HepG2 (cell line): ENCODE measurements around the gene SH3GL1. TPM values are rescaled to one million over a fixed set of nuclear protein-coding genes. Genes with fewer than 3 reads are reported as not detected.
A peak's percentile ranks its signal among the peaks of the same experiment; 100 is the strongest.

Experiments used
- DR1 ChIP-seq: sonication (generic); formaldehyde crosslinking; IDR thresholded peaks from 2 replicates; pipeline ENCODE4 v1.8.0; 2021; ENCODE audit warnings: mild to moderate bottlenecking, missing genetic modification reagents, inconsistent platforms
- ERF ChIP-seq: IDR thresholded peaks from 2 replicates; pipeline ENCODE4 v1.6.1; 2018; ENCODE audit warnings: missing biosample characterization, missing genetic modification reagents
- GFI1 ChIP-seq: sonication (generic); formaldehyde crosslinking; IDR thresholded peaks from 2 replicates; pipeline ENCODE4 v1.5.0; 2020; ENCODE audit warnings: missing genetic modification reagents, mild to moderate bottlenecking, borderline replicate concordance
- MAFG ChIP-seq: sonication (generic); formaldehyde crosslinking; IDR thresholded peaks from 2 replicates; pipeline ENCODE4 v1.5.1; 2020; ENCODE audit warnings: mild to moderate bottlenecking, missing genetic modification reagents
- MED13 ChIP-seq: sonication (generic); formaldehyde crosslinking; IDR thresholded peaks from 2 replicates; pipeline ENCODE4 v1.5.0; 2020; ENCODE audit warnings: missing genetic modification reagents
- MTF1 ChIP-seq: sonication (generic); formaldehyde crosslinking; IDR thresholded peaks from 2 replicates; pipeline ENCODE4 v1.5.0; 2020; ENCODE audit warnings: missing genetic modification reagents
- NR2F1 ChIP-seq, 2 experiments: fragments of 450-650 bp in 1 of 2; formaldehyde crosslinking in 1 of 2; IDR thresholded peaks; 2 replicates each; pipeline versions ENCODE4 v1.5.0 to v1.6.1; 2016 to 2020; ENCODE audit warnings: mild to moderate bottlenecking in 1 of 2, missing compliant biosample characterization in 1 of 2, missing genetic modification reagents in 1 of 2, moderate library complexity in 1 of 2
- NR3C1 ChIP-seq: sonication (generic); formaldehyde crosslinking; IDR thresholded peaks from 2 replicates; pipeline ENCODE4 v1.4.0; 2020; ENCODE audit warnings: missing genetic modification reagents
- PCBP1 ChIP-seq: fragments of 200-400 bp; formaldehyde crosslinking; IDR thresholded peaks from 2 replicates; pipeline ENCODE4 v1.6.1; 2017; ENCODE audit warnings: mild to moderate bottlenecking, low read depth, low read length, borderline replicate concordance
- POLR2G ChIP-seq: fragments of 200-400 bp; formaldehyde crosslinking; IDR thresholded peaks from 2 replicates; pipeline ENCODE4 v1.6.1; 2018; ENCODE audit warnings: mild to moderate bottlenecking, low read depth, low read length, moderate library complexity
- SIX1 ChIP-seq: sonication (generic); formaldehyde crosslinking; IDR thresholded peaks from 2 replicates; pipeline ENCODE4 v1.4.0; 2020; ENCODE audit warnings: missing genetic modification reagents, borderline replicate concordance
- SNAPC2 ChIP-seq: sonication (generic); formaldehyde crosslinking; IDR thresholded peaks from 2 replicates; pipeline ENCODE4 v1.8.1; 2022; ENCODE audit warnings: mild to moderate bottlenecking, missing genetic modification reagents
- YEATS4 ChIP-seq: sonication (generic); formaldehyde crosslinking; IDR thresholded peaks from 2 replicates; pipeline ENCODE4 v1.4.0; 2020; ENCODE audit warnings: missing genetic modification reagents, borderline replicate concordance
- ZC3H13 ChIP-seq: sonication (generic); formaldehyde crosslinking; IDR thresholded peaks from 2 replicates; pipeline ENCODE4 v1.8.1; 2023; ENCODE audit warnings: mild to moderate bottlenecking, missing genetic modification reagents, moderate library complexity
- ZFP90 ChIP-seq: sonication (generic); formaldehyde crosslinking; IDR thresholded peaks from 2 replicates; pipeline ENCODE4 v1.8.0; 2022; ENCODE audit warnings: missing genetic modification reagents, mild to moderate bottlenecking, inconsistent platforms, borderline replicate concordance
- ZNF614 ChIP-seq: IDR thresholded peaks from 2 replicates; pipeline ENCODE4 v1.6.1; 2018; ENCODE audit warnings: missing biosample characterization, missing genetic modification reagents, inconsistent platforms, borderline replicate concordance
- ZNF619 ChIP-seq: sonication (generic); formaldehyde crosslinking; IDR thresholded peaks from 2 replicates; pipeline ENCODE4 v1.4.0; 2020; ENCODE audit warnings: mild to moderate bottlenecking, missing genetic modification reagents
- ZNF839 ChIP-seq: sonication (generic); formaldehyde crosslinking; IDR thresholded peaks from 2 replicates; pipeline ENCODE4 v1.4.0; 2020; ENCODE audit warnings: missing genetic modification reagents, mild to moderate bottlenecking, borderline replicate concordance
- ZSCAN9 ChIP-seq: IDR thresholded peaks from 2 replicates; pipeline ENCODE4 v1.6.1; 2016; ENCODE audit warnings: borderline replicate concordance
- polyA plus RNA-seq, 8 experiments: library from polyadenylated mRNA; depleted of rRNA in 3 of 8; stranded (reverse) in 7 of 8; unstranded in 1 of 8; fragments of >200 nt; fragmentation: Illumina TruSeq in 4 of 8; extraction: Trizol in 4 of 8; gene quantifications; 2 replicates each; pipeline versions ENCODE4 v1.2.1 to v1.2.3, GENCODE V29; 2011 to 2016; ENCODE audit warnings: low read depth in 4 of 8, missing spikeins in 1 of 8, mixed read lengths in 1 of 8; ENCODE audit not compliant: insufficient read depth in 1 of 8
- total RNA-seq, 5 experiments: library from RNA; depleted of rRNA; stranded (reverse); fragments of >200 nt; fragmentation: Illumina TruSeq; extraction: Trizol; gene quantifications; 2 replicates each; pipeline ENCODE4 v1.2.3, GENCODE V29; 2016; ENCODE audit warnings: low read depth in 1 of 5
- TF ChIP-seq, protein P1 (sequence below): sonication (generic); formaldehyde crosslinking; IDR thresholded peaks from 2 replicates; pipeline ENCODE4 v1.4.0; 2020; ENCODE audit warnings: missing genetic modification reagents
- TF ChIP-seq, protein P2 (sequence below): IDR thresholded peaks from 2 replicates; pipeline ENCODE4 v1.6.1; 2016; ENCODE audit warnings: low read depth
- TF ChIP-seq, protein P3 (sequence below): sonication (generic); formaldehyde crosslinking; IDR thresholded peaks from 2 replicates; pipeline ENCODE4 v1.9.0; 2022; ENCODE audit warnings: low read depth, missing genetic modification reagents
- TF ChIP-seq, protein P4 (sequence below): sonication (generic); formaldehyde crosslinking; IDR thresholded peaks from 2 replicates; pipeline ENCODE4 v1.4.0; 2020; ENCODE audit warnings: mild to moderate bottlenecking, missing genetic modification reagents

Gene SH3GL1
- total and polyA plus RNA-seq, 2 of the 13 experiments (the other 11 are each of a cell fraction or from before 2014, with no cell fraction given) = 33.0 to 45.1 TPM

DNA sequence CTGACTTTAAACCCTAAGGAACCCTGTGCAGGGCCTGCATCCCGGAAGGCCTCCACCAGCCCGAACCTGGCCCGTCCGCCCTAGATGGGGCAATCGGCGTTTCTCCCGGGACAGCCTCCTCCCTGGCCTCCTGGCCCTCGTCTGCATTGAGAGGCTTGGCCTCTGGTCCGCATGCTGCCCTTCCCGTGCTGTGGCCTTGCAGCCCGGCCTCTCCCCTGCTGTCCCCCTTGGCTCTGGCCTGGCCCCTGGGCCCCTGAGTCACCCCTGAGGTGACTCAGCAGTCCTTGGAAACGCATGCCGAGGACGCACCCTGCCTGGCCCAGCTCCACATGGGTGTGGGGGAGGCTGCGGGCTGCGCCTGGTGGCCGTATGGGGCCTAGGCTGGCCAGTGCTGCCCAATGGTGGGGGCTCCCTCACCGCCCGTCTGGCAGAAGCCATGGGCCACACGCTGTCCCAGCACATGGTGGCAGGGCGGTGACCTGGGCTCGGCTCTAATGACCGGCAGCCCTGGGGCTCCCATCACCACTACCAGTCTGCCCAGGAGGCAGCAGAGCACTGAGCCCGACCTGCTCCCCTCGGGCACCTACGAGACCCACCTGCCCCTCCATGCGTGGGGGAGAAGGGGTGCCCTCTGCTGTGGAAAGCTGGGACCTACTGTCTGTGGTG is 25.7 kb downstream of the SH3GL1 start (continued):
- TF ChIP-seq MED13 (0 out of 2 replicates have a peak, but pooled peaks have one; percentile 54), MAFG (CRISPR knock-in tag) (peak; percentile 99), YEATS4 (CRISPR knock-in tag) (peak; percentile 53; the same call in 1 of the 2 replicates), POLR2G (no peak), ZC3H13 (CRISPR knock-in tag) (no peak), ZNF619 (CRISPR knock-in tag) (0 out of 2 replicates have a peak, but pooled peaks have one; percentile 48), NR3C1 (CRISPR knock-in tag) (no peak), NR2F1 (CRISPR knock-in tag; IDR thresholded peaks at IDR 0.05) (peak; percentile 59 to 77; a peak in 3 of 4 replicates), ZSCAN9 (CRISPR knock-in tag) (peak; percentile 49; the same call in 1 of the 2 replicates), DR1 (CRISPR knock-in tag) (peak; percentile 64; the same call in 1 of the 2 replicates), PCBP1 (no peak), ZNF839 (no peak), SNAPC2 (no peak), MTF1 (CRISPR knock-in tag) (no peak), SIX1 (CRISPR knock-in tag) (no peak), ZFP90 (no peak), GFI1 (no peak), ERF (CRISPR knock-in tag) (peak; percentile 95), ZNF614 (CRISPR knock-in tag) (no peak; the same call in 1 of the 2 replicates)
- TF ChIP-seq, protein P1, sequence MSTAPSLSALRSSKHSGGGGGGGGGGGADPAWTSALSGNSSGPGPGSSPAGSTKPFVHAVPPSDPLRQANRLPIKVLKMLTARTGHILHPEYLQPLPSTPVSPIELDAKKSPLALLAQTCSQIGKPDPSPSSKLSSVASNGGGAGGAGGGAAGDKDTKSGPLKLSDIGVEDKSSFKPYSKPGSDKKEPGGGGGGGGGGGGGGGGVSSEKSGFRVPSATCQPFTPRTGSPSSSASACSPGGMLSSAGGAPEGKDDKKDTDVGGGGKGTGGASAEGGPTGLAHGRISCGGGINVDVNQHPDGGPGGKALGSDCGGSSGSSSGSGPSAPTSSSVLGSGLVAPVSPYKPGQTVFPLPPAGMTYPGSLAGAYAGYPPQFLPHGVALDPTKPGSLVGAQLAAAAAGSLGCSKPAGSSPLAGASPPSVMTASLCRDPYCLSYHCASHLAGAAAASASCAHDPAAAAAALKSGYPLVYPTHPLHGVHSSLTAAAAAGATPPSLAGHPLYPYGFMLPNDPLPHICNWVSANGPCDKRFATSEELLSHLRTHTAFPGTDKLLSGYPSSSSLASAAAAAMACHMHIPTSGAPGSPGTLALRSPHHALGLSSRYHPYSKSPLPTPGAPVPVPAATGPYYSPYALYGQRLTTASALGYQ (CRISPR knock-in tag) = peak; percentile 50; the same call in 1 of the 2 replicates
- TF ChIP-seq, protein P2, sequence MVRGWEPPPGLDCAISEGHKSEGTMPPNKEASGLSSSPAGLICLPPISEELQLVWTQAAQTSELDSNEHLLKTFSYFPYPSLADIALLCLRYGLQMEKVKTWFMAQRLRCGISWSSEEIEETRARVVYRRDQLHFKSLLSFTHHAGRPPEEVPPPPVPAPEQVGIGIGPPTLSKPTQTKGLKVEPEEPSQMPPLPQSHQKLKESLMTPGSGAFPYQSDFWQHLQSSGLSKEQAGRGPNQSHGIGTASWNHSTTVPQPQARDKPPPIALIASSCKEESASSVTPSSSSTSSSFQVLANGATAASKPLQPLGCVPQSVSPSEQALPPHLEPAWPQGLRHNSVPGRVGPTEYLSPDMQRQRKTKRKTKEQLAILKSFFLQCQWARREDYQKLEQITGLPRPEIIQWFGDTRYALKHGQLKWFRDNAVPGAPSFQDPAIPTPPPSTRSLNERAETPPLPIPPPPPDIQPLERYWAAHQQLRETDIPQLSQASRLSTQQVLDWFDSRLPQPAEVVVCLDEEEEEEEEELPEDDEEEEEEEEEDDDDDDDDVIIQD = no peak
- TF ChIP-seq, protein P3, sequence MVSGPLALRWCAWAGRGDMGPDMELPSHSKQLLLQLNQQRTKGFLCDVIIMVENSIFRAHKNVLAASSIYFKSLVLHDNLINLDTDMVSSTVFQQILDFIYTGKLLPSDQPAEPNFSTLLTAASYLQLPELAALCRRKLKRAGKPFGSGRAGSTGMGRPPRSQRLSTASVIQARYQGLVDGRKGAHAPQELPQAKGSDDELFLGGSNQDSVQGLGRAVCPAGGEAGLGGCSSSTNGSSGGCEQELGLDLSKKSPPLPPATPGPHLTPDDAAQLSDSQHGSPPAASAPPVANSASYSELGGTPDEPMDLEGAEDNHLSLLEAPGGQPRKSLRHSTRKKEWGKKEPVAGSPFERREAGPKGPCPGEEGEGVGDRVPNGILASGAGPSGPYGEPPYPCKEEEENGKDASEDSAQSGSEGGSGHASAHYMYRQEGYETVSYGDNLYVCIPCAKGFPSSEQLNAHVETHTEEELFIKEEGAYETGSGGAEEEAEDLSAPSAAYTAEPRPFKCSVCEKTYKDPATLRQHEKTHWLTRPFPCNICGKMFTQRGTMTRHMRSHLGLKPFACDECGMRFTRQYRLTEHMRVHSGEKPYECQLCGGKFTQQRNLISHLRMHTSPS (CRISPR knock-in tag) = peak; percentile 74; the same call in 1 of the 2 replicates
- TF ChIP-seq, protein P4, sequence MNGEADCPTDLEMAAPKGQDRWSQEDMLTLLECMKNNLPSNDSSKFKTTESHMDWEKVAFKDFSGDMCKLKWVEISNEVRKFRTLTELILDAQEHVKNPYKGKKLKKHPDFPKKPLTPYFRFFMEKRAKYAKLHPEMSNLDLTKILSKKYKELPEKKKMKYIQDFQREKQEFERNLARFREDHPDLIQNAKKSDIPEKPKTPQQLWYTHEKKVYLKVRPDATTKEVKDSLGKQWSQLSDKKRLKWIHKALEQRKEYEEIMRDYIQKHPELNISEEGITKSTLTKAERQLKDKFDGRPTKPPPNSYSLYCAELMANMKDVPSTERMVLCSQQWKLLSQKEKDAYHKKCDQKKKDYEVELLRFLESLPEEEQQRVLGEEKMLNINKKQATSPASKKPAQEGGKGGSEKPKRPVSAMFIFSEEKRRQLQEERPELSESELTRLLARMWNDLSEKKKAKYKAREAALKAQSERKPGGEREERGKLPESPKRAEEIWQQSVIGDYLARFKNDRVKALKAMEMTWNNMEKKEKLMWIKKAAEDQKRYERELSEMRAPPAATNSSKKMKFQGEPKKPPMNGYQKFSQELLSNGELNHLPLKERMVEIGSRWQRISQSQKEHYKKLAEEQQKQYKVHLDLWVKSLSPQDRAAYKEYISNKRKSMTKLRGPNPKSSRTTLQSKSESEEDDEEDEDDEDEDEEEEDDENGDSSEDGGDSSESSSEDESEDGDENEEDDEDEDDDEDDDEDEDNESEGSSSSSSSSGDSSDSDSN (CRISPR knock-in tag) = peak; percentile 92
